Fibroblast of lung (primary cell): Measurements from ENCODE around the gene THSD7B. TPM values are rescaled to one million over a fixed set of nuclear protein-coding genes. Genes with fewer than 3 reads are reported as not detected.

ENCODE experiments used
- DNase-seq, 2 donors: peaks; one replicate each; pipeline versions ENCODE4 v3.0.0 to v3.0.0-alpha.2; 2010; ENCODE audit warnings: low read depth in 2 of 2
- H2AFZ ChIP-seq: 2 replicates; pipeline ENCODE4 v1.5.1; 2012; ENCODE audit warnings: low read length, control low read depth, inconsistent platforms
- H3K27ac ChIP-seq: 2 replicates; pipeline ENCODE4 v1.5.1; 2011; ENCODE audit warnings: low read length, control low read depth; ENCODE audit not compliant: insufficient read depth
- H3K27me3 ChIP-seq: 2 replicates; pipeline ENCODE4 v1.5.1; 2011; ENCODE audit warnings: mild to moderate bottlenecking, low read length; ENCODE audit not compliant: control insufficient read depth, insufficient read depth
- H3K36me3 ChIP-seq: 2 replicates; pipeline ENCODE4 v1.5.1; 2011; ENCODE audit warnings: low read length; ENCODE audit not compliant: control insufficient read depth, insufficient read depth
- H3K4me1 ChIP-seq: 2 replicates; pipeline ENCODE4 v1.5.1; 2011; ENCODE audit warnings: low read length; ENCODE audit not compliant: control insufficient read depth, insufficient read depth; ENCODE audit errors: extremely low read depth
- H3K4me2 ChIP-seq: 2 replicates; pipeline ENCODE4 v1.5.1; 2011; ENCODE audit warnings: low read length, control low read depth; ENCODE audit not compliant: insufficient read depth; ENCODE audit errors: extremely low read depth
- H3K4me3 ChIP-seq, 4 experiments: fragments of 200-600 bp in 1 of 4; sonication (generic) in 1 of 4; replicated peaks in 1 of 4; 2 replicates each; pipeline ENCODE4 v1.5.1; 2011 to 2016; ENCODE audit warnings: low read length in 4 of 4, low read depth in 3 of 4, mild to moderate bottlenecking in 3 of 4, control low read depth in 2 of 4, inconsistent platforms in 1 of 4, mixed read lengths in 1 of 4; ENCODE audit not compliant: insufficient read depth in 1 of 4; ENCODE audit errors: control extremely low read depth in 1 of 4
- H3K79me2 ChIP-seq: 2 replicates; pipeline ENCODE4 v1.5.1; 2012; ENCODE audit warnings: mild to moderate bottlenecking, low read length, inconsistent platforms; ENCODE audit not compliant: control insufficient read depth, insufficient read depth
- H3K9ac ChIP-seq: 2 replicates; pipeline ENCODE4 v1.5.1; 2011; ENCODE audit warnings: mild to moderate bottlenecking, low read length, control low read depth; ENCODE audit not compliant: insufficient read depth
- H3K9me3 ChIP-seq: 2 replicates; pipeline ENCODE4 v1.5.1; 2012; ENCODE audit warnings: low read depth, low read length; ENCODE audit not compliant: control insufficient read depth, insufficient read depth
- H4K20me1 ChIP-seq: 2 replicates; pipeline ENCODE4 v1.5.1; 2011; ENCODE audit warnings: low read length; ENCODE audit not compliant: control insufficient read depth, insufficient read depth; ENCODE audit errors: extremely low read depth
- EZH2 ChIP-seq: IDR thresholded peaks from 2 replicates; pipeline ENCODE4 v1.5.1; 2012; ENCODE audit warnings: low read length, control low read depth, mild to moderate bottlenecking; ENCODE audit errors: missing control alignments
- polyA plus RNA-seq, 2 donors: library from polyadenylated mRNA; depleted of rRNA in 1 of 2; stranded (reverse) in 1 of 2; unstranded in 1 of 2; fragments of >200 nt; gene quantifications; 2 replicates each; pipeline ENCODE4 v1.2.1, GENCODE V29; 2011 to 2012; ENCODE audit warnings: missing spikeins in 1 of 2
- total RNA-seq: library from RNA; depleted of rRNA; stranded (reverse); fragments of >200 nt; gene quantifications from 2 replicates; pipeline ENCODE4 v1.2.1, GENCODE V29; 2014
- TF ChIP-seq, protein P1 (sequence below), 2 donors: IDR thresholded peaks in 1 of 2; conservative IDR thresholded peaks in 1 of 2; 1 replicate in 1 of 2; 2 replicates in 1 of 2; pipeline ENCODE4 v1.5.1; 2011 to 2012; ENCODE audit warnings: low read length in 2 of 2, control low read depth in 1 of 2, inconsistent platforms in 1 of 2, low read depth in 1 of 2, mild to moderate bottlenecking in 1 of 2

THSD7B gene
- total and polyA plus RNA-seq, 2 donors (not counting 1 experiment from before 2014, with no cell fraction given): under 0.01 TPM; not detected in 1

DNA sequence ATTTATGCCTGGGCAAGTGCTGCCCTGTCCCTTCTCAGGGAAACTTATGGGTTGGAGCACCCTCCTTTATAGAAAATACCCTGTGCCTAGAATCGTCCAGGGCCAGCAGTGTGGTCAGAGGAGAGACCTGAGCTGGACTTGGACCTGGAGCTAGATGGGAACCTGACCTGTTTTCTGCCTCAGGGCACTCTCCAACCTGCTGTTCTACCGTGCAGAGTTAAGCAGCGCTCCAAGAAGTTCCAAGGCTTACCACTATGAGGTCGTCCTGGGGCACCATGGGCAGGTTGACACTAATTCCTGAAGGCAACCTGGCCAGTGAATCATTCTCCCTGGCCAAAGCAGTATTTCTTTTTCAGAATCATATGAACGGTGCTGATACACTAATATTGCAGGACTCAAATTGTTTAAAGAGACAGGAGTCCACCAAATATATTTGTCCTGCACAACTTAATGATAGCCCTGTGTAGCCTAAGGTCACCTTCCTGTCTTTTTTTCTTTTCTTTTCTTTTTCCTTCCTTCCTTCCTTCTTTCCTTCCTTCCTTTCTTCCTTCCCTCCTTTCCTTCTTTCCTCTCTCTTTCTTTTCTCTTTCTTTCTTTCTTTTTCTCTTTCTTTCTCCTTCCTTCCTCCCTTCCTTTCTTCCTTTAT is 743.5 kb downstream of the THSD7B start:
- no peak for TF ChIP-seq EZH2
- TF ChIP-seq, protein P1, sequence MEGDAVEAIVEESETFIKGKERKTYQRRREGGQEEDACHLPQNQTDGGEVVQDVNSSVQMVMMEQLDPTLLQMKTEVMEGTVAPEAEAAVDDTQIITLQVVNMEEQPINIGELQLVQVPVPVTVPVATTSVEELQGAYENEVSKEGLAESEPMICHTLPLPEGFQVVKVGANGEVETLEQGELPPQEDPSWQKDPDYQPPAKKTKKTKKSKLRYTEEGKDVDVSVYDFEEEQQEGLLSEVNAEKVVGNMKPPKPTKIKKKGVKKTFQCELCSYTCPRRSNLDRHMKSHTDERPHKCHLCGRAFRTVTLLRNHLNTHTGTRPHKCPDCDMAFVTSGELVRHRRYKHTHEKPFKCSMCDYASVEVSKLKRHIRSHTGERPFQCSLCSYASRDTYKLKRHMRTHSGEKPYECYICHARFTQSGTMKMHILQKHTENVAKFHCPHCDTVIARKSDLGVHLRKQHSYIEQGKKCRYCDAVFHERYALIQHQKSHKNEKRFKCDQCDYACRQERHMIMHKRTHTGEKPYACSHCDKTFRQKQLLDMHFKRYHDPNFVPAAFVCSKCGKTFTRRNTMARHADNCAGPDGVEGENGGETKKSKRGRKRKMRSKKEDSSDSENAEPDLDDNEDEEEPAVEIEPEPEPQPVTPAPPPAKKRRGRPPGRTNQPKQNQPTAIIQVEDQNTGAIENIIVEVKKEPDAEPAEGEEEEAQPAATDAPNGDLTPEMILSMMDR (conservative IDR thresholded peaks at IDR 0.05 in 1 of 2, IDR thresholded peaks at IDR 0.05 in 1 of 2; ENCODE audit: low read depth in 1 of 2, low read length in 2 of 2): no peak
- no peak overlapping the region for H2AFZ ChIP-seq
- no peak overlapping the region for H3K4me3 ChIP-seq
- H3K79me2 ChIP-seq: no peaks in the 10 kb centered on the region
- H3K4me1 ChIP-seq: no peaks in the 10 kb centered on the region
- no peaks in the 10 kb centered on the region for H3K36me3 ChIP-seq
- DNase-seq: no peak
- no peaks in the 10 kb centered on the region for H4K20me1 ChIP-seq
- H3K4me2 ChIP-seq: no peak overlapping the region
- H3K27ac ChIP-seq: no peak overlapping the region
- H3K27me3 ChIP-seq: no peaks in the 10 kb centered on the region
- no peak overlapping the region for H3K9ac ChIP-seq
- no peaks in the 10 kb centered on the region for H3K9me3 ChIP-seq

DNA sequence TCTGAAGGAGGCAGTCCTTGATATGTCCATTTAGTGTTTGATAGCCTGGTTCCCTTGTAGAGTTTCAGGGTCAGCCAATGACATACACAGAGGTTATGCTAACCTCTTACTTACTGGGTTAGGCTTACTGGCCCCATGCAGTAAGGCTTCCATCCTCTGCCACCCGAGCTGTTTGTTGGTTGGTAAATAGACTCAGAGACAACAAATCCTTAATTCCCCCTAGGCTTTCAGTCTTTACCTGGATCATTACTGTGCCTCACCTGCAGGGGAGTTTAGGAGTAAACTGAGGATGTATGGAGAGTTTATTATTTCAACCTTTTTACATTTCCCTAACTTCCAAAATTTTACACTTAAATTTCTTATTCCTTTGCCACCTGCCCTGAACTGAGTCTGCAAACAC is 746.2 kb downstream of the THSD7B start:
- H2AFZ ChIP-seq: no peak overlapping the region
- no peak for DNase-seq

DNA sequence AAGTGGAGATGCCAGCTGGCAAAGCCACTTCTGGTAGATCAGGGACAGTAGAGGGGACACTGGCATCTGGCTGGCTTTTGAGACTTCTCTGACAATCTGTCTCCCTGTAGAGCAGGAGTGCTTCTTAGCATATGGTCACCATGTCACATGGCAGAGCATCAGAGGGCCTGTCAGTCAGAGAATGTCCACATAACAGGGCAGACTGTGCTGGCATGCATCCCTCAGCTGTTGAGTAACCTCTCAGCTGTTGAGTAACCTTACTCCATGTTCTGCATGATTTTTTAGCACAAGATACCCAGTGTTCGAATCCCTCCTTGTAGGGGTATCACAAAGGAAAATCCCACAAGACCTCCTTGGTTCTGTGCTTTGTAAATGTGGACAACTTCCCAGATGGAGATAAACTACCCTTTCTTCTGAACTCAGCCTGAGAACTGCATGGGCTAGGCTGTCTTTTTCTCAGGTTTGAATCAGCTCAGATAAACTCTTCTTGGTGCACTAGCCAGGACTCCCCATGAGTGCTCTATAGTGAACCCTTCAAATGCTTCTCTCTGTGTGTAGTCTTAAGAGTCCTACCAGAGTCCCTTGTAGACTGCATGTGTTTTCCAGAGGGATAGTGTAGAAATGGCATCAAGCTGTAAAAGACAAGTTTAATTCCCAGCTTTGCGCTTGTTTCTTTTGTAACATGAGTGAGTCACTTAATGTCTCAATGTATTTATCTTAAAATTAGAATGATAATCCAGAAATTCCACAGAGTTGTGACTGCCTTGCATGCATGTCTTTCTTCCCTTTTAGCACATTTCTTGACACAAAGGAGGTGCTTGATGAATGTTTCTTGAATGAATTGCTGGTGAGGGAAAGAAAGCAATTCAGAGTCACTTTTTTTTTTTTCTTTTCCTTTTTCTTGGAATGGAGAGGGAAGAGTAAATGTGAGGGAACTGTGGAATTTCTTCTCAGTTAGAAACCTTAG is 756.6 kb downstream of the THSD7B start:
- no peak overlapping the region for H3K4me3 ChIP-seq

More for the DNA sequence above, 746.2 kb downstream of the THSD7B start:
- Histone ChIP-seq H3K4me3 (no peak overlapping the region), H3K9me3 (no peaks in the 10 kb centered on the region), H4K20me1 (no peaks in the 10 kb centered on the region), H3K9ac (no peak overlapping the region), H3K36me3 (no peaks in the 10 kb centered on the region), H3K27me3 (no peaks in the 10 kb centered on the region), H3K4me2 (no peak overlapping the region), H3K4me1 (no peaks in the 10 kb centered on the region), H3K79me2 (no peaks in the 10 kb centered on the region), H3K27ac (no peak overlapping the region)
- TF ChIP-seq EZH2: no peak

More for the DNA sequence above, 756.6 kb downstream of the THSD7B start:
- no peak for DNase-seq
- Histone ChIP-seq H3K4me1 (no peaks in the 10 kb centered on the region), H3K79me2 (no peaks in the 10 kb centered on the region), H3K27ac (no peak overlapping the region), H3K4me2 (no peak overlapping the region), H4K20me1 (no peaks in the 10 kb centered on the region), H2AFZ (no peak overlapping the region), H3K36me3 (no peaks in the 10 kb centered on the region), H3K9ac (no peak overlapping the region), H3K27me3 (no peaks in the 10 kb centered on the region), H3K9me3 (no peaks in the 10 kb centered on the region)
- TF ChIP-seq, protein P1 (conservative IDR thresholded peaks at IDR 0.05 in 1 of 2, IDR thresholded peaks at IDR 0.05 in 1 of 2; ENCODE audit: low read depth in 1 of 2, low read length in 2 of 2): no peak
- no peak for TF ChIP-seq EZH2
